Right lobe of liver (tissue), 4 donors: Measurements from ENCODE around the gene ANK2.

ENCODE experiments used
- POLR2A ChIP-seq: fragments of 450-650 bp; IDR thresholded peaks from one replicate; pipeline ENCODE4 v1.6.1; 2017; ENCODE audit warnings: antibody characterized with exemption, mild to moderate bottlenecking
- TF ChIP-seq, protein P1 (sequence below), 4 donors: fragments of 200-600 bp in 3 of 4; fragments of 450-650 bp in 1 of 4; IDR thresholded peaks; one replicate each; pipeline versions ENCODE4 v1.5.1 to v1.8.0; 2016 to 2022; ENCODE audit warnings: antibody characterized with exemption in 4 of 4, mild to moderate bottlenecking in 2 of 4
- donor health status: DM: no; HTN: no; CAD: no.
- donor health status: DM: no; HTN: no; CAD: no.
- donor health status: DM: no; HTN: yes; CAD: no.

DNA sequence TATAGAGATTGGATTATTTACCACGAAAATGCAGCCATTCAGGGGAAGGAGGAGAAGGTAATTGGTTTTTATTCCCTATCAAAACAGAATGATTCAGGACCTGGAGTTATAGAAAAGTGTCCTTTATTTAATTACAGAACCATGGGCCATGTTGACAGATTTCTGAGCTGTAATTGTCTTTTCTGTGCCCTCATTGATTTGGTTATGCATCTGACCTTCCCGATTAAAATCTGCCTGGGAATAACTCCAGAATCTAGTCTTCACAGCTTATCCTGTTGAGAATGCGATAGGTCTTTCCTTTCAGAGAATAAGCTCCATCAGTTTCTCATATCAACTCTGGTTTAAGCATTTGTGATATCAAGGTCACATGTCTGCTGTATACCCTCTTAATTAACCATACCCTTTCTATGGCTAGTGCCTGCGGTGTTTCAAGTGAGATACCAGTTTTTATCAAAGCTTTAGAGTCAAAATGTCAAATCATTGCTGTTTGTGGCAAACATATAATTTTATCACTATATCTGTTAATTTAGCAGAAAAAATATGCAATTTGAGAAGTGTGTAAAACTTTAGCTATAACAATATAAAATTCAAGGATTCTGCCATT is 37.2 kb upstream of the ANK2 start:
- TF ChIP-seq, protein P1, sequence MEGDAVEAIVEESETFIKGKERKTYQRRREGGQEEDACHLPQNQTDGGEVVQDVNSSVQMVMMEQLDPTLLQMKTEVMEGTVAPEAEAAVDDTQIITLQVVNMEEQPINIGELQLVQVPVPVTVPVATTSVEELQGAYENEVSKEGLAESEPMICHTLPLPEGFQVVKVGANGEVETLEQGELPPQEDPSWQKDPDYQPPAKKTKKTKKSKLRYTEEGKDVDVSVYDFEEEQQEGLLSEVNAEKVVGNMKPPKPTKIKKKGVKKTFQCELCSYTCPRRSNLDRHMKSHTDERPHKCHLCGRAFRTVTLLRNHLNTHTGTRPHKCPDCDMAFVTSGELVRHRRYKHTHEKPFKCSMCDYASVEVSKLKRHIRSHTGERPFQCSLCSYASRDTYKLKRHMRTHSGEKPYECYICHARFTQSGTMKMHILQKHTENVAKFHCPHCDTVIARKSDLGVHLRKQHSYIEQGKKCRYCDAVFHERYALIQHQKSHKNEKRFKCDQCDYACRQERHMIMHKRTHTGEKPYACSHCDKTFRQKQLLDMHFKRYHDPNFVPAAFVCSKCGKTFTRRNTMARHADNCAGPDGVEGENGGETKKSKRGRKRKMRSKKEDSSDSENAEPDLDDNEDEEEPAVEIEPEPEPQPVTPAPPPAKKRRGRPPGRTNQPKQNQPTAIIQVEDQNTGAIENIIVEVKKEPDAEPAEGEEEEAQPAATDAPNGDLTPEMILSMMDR (IDR thresholded peaks at IDR 0.05), result no peak
- no peak for TF ChIP-seq POLR2A
